GM23338 (cell line): ENCODE measurements around the gene KLK15.

Experiments
- CREB1 ChIP-seq: fragments of 250-450 bp; sonication (Bioruptor Pico); IDR thresholded peaks from 2 replicates; pipeline ENCODE4 v1.5.0; 2020; ENCODE audit warnings: low read depth, mild to moderate bottlenecking, moderate library complexity
- EZH2 ChIP-seq: fragments of 200-600 bp; sonication (generic); IDR thresholded peaks from one replicate; pipeline ENCODE4 v1.8.0; 2017; ENCODE audit warnings: antibody characterized with exemption, mild to moderate bottlenecking, low read depth; ENCODE audit not compliant: unreplicated experiment
- EZH2phosphoT487 ChIP-seq: fragments of 200-600 bp; sonication (generic); IDR thresholded peaks from one replicate; pipeline ENCODE4 v1.8.1; 2018; ENCODE audit warnings: antibody characterized with exemption; ENCODE audit not compliant: unreplicated experiment
- JUNB ChIP-seq: IDR thresholded peaks from one replicate; pipeline ENCODE4 v1.6.1; 2016; ENCODE audit warnings: antibody characterized with exemption; ENCODE audit not compliant: unreplicated experiment
- NANOG ChIP-seq: IDR thresholded peaks from 2 replicates; pipeline ENCODE4 v1.6.1; 2016; ENCODE audit warnings: antibody characterized with exemption, borderline replicate concordance
- POLR2AphosphoS5 ChIP-seq: IDR thresholded peaks from 2 replicates; pipeline ENCODE4 v1.6.1; 2016; ENCODE audit warnings: antibody characterized with exemption, low read depth
- REST ChIP-seq: IDR thresholded peaks from one replicate; pipeline ENCODE4 v1.6.1; 2018; ENCODE audit warnings: antibody characterized with exemption; ENCODE audit not compliant: unreplicated experiment
- STAT1 ChIP-seq: IDR thresholded peaks from one replicate; pipeline ENCODE4 v1.6.1; 2016; ENCODE audit warnings: antibody characterized with exemption; ENCODE audit not compliant: unreplicated experiment
- ZNF114 ChIP-seq: fragments of 250-450 bp; sonication (Bioruptor Pico); IDR thresholded peaks from 2 replicates; pipeline ENCODE4 v1.5.0; 2020; ENCODE audit warnings: mild to moderate bottlenecking, moderate library complexity
- TF ChIP-seq, protein P1 (sequence below), 2 experiments: fragments of 200-600 bp in 1 of 2; sonication (generic) in 1 of 2; conservative IDR thresholded peaks; 2 replicates each; pipeline versions ENCODE4 v1.5.1 to v1.6.1; 2016 to 2017; ENCODE audit warnings: antibody characterized with exemption in 2 of 2, low read depth in 2 of 2, mild to moderate bottlenecking in 2 of 2, moderate library complexity in 1 of 2
- TF ChIP-seq, protein P2 (sequence below): IDR thresholded peaks from 2 replicates; pipeline ENCODE4 v1.6.1; 2016; ENCODE audit warnings: antibody characterized with exemption
- TF ChIP-seq, protein P3 (sequence below): fragments of 250-450 bp; sonication (Bioruptor Pico); IDR thresholded peaks from 2 replicates; pipeline ENCODE4 v1.5.0; 2020; ENCODE audit warnings: mild to moderate bottlenecking, moderate library complexity

GRCh38 chr19:50875795-50876422 lies 42.5 kb upstream of the KLK15 start:
- TF ChIP-seq, protein P1, sequence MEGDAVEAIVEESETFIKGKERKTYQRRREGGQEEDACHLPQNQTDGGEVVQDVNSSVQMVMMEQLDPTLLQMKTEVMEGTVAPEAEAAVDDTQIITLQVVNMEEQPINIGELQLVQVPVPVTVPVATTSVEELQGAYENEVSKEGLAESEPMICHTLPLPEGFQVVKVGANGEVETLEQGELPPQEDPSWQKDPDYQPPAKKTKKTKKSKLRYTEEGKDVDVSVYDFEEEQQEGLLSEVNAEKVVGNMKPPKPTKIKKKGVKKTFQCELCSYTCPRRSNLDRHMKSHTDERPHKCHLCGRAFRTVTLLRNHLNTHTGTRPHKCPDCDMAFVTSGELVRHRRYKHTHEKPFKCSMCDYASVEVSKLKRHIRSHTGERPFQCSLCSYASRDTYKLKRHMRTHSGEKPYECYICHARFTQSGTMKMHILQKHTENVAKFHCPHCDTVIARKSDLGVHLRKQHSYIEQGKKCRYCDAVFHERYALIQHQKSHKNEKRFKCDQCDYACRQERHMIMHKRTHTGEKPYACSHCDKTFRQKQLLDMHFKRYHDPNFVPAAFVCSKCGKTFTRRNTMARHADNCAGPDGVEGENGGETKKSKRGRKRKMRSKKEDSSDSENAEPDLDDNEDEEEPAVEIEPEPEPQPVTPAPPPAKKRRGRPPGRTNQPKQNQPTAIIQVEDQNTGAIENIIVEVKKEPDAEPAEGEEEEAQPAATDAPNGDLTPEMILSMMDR (conservative IDR thresholded peaks at IDR 0.05; ENCODE audit: low read depth in 2 of 2): no peak
- TF ChIP-seq POLR2AphosphoS5 (no peak), REST (no peak), EZH2phosphoT487 (no peak), EZH2 (no peak), CREB1 (CRISPR knock-in tag) (no peak), JUNB (no peak), STAT1 (no peak), ZNF114 (CRISPR knock-in tag) (no peak), NANOG (no peak)
- TF ChIP-seq, protein P2, sequence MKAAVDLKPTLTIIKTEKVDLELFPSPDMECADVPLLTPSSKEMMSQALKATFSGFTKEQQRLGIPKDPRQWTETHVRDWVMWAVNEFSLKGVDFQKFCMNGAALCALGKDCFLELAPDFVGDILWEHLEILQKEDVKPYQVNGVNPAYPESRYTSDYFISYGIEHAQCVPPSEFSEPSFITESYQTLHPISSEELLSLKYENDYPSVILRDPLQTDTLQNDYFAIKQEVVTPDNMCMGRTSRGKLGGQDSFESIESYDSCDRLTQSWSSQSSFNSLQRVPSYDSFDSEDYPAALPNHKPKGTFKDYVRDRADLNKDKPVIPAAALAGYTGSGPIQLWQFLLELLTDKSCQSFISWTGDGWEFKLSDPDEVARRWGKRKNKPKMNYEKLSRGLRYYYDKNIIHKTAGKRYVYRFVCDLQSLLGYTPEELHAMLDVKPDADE: no peak
- TF ChIP-seq, protein P3, sequence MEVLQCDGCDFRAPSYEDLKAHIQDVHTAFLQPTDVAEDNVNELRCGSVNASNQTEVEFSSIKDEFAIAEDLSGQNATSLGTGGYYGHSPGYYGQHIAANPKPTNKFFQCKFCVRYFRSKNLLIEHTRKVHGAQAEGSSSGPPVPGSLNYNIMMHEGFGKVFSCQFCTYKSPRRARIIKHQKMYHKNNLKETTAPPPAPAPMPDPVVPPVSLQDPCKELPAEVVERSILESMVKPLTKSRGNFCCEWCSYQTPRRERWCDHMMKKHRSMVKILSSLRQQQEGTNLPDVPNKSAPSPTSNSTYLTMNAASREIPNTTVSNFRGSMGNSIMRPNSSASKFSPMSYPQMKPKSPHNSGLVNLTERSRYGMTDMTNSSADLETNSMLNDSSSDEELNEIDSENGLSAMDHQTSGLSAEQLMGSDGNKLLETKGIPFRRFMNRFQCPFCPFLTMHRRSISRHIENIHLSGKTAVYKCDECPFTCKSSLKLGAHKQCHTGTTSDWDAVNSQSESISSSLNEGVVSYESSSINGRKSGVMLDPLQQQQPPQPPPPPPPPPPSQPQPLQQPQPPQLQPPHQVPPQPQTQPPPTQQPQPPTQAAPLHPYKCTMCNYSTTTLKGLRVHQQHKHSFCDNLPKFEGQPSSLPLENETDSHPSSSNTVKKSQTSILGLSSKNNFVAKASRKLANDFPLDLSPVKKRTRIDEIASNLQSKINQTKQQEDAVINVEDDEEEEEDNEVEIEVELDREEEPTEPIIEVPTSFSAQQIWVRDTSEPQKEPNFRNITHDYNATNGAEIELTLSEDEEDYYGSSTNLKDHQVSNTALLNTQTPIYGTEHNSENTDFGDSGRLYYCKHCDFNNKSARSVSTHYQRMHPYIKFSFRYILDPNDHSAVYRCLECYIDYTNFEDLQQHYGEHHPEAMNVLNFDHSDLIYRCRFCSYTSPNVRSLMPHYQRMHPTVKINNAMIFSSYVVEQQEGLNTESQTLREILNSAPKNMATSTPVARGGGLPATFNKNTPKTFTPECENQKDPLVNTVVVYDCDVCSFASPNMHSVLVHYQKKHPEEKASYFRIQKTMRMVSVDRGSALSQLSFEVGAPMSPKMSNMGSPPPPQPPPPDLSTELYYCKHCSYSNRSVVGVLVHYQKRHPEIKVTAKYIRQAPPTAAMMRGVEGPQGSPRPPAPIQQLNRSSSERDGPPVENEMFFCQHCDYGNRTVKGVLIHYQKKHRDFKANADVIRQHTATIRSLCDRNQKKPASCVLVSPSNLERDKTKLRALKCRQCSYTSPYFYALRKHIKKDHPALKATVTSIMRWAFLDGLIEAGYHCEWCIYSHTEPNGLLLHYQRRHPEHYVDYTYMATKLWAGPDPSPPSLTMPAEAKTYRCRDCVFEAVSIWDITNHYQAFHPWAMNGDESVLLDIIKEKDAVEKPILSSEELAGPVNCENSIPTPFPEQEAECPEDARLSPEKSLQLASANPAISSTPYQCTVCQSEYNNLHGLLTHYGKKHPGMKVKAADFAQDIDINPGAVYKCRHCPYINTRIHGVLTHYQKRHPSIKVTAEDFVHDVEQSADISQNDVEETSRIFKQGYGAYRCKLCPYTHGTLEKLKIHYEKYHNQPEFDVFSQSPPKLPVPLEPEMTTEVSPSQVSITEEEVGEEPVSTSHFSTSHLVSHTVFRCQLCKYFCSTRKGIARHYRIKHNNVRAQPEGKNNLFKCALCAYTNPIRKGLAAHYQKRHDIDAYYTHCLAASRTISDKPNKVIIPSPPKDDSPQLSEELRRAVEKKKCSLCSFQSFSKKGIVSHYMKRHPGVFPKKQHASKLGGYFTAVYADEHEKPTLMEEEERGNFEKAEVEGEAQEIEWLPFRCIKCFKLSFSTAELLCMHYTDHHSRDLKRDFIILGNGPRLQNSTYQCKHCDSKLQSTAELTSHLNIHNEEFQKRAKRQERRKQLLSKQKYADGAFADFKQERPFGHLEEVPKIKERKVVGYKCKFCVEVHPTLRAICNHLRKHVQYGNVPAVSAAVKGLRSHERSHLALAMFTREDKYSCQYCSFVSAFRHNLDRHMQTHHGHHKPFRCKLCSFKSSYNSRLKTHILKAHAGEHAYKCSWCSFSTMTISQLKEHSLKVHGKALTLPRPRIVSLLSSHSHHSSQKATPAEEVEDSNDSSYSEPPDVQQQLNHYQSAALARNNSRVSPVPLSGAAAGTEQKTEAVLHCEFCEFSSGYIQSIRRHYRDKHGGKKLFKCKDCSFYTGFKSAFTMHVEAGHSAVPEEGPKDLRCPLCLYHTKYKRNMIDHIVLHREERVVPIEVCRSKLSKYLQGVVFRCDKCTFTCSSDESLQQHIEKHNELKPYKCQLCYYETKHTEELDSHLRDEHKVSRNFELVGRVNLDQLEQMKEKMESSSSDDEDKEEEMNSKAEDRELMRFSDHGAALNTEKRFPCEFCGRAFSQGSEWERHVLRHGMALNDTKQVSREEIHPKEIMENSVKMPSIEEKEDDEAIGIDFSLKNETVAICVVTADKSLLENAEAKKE (CRISPR knock-in tag): no peak
